DND-41 (cell line): ENCODE measurements around the gene SCN8A.

Source experiments
- CTCF ChIP-seq: IDR thresholded peaks from 2 replicates; pipeline ENCODE4 v1.5.1; 2012; ENCODE audit warnings: borderline replicate concordance, low read length, moderate library complexity, mild to moderate bottlenecking; ENCODE audit not compliant: poor library complexity, severe bottlenecking; ENCODE audit errors: extremely low read depth
- EZH2 ChIP-seq: IDR thresholded peaks from 3 replicates; pipeline ENCODE4 v1.6.1; 2012; ENCODE audit warnings: borderline replicate concordance, low read depth, mild to moderate bottlenecking, moderate library complexity, low read length, inconsistent platforms; ENCODE audit not compliant: severe bottlenecking

DNA sequence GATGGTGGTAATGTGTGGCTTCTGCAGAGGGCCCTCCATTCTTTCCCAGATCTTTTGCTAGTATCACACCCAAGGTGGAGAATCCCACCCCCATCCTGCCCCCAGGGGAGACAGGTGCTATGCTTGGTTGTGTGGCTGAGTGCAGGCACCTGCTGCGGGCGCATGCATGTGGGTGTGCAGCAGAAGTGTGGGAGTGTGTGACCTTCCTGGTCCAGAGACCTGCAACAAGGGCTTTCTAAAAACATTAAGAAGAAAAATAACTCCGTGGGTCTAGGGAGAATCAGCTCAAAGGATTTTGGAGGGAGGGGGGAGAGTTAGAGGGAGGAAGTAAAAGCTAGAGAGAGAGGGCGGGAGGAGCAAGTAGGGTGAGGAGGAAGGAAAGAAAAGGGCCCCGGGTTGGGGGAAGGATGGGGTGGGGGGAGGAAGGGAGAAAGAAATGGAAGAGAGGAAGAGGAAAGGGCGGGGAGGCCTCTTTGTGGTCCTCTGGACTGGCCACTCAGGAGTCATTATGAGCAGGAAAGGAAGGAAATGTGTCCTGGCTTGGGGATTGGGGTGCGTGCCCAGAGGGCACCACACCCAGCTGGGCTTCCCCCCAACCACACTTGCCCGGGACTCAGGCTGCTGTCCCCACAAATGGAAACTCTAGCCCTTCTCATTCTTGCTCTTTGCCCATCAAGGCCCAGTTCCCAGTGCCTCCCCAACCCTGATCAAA, 260.5 kb downstream of the SCN8A start:
- TF ChIP-seq CTCF (no peak), EZH2 (no peak)
